Measurements from ENCODE around the gene ZBTB46. TPM values are rescaled to one million over a fixed set of nuclear protein-coding genes. Genes with fewer than 3 reads are reported as not detected.

Gene ZBTB46
- total RNA-seq, 2 donors from 2014 or later, result 0.39 to 1.2 TPM

DNA sequence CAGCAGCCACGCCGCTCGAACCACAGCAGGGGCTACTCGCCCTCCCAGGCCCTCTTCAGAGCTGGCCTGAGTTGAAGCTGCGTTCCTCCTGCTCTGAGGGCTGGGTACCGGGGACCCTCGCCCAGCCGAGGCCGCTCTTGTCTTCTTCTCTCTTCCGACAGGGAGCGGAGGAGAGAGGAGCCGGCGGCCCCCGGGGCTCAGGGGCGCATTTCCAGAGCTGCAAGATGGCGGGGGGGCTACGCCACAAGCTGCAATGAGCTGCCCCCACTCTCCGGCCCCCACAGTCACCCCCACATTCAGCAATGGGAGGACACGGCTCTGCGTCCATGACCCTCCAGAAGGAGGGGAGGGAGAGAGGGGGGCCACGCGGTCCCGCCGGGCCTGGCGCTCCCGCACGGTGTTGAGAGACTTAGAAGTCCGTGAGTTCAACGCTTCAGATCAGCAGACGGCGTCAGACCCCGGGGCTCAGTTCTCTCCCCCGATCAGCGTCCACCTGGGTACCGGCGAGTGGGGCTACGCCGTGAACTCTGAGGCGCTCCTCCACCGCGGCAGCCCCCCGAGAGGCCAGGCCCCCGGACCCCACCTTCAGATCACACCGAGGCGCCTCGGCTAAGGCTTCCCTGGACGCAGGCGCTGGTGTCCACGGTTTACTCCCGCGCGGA is 59.9 kb downstream of the ZBTB46 start:
- Mint-ChIP-seq H3K27ac (no peak overlapping the region), H3K36me3 (no peaks in the 10 kb centered on the region), H3K9me3 (no peaks in the 10 kb centered on the region)
- DNase-seq (ENCODE audit: low spot score in 2 of 2) (no peak), ATAC-seq (no peak)

DNA sequence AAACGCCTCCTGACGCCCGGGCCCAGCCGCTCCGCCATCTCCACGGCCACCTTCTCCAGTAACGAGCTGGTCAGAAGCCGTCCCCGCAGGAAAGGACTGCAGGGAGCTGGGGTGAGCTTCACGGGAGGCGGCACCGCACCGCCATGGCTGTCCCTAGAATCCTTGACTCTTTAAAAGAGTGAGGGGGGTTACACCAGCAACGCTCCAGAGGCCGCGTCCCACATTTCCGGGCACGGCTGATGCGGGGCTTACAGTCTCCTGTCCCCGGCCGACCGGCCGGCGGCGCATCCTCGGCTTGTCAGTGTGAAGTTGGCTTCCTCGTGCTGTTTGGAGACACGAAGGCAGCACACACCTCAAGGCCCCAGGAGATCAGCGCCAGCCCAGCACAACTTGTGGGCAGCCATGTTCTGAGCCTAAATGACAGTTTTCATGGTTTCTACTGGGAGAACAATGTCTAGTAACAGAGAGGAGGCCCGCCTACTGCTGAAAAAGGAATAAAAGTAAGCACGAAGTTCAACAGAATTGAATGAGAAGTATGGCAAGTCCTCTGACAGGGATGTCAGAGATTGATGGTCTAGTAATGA is 61.1 kb downstream of the ZBTB46 start:
- no peak for DNase-seq (ENCODE audit: low spot score in 2 of 2)
- Mint-ChIP-seq H3K27ac (no peak overlapping the region), H3K36me3 (no peaks in the 10 kb centered on the region), H3K9me3 (no peaks in the 10 kb centered on the region)
- no peak for ATAC-seq

DNA sequence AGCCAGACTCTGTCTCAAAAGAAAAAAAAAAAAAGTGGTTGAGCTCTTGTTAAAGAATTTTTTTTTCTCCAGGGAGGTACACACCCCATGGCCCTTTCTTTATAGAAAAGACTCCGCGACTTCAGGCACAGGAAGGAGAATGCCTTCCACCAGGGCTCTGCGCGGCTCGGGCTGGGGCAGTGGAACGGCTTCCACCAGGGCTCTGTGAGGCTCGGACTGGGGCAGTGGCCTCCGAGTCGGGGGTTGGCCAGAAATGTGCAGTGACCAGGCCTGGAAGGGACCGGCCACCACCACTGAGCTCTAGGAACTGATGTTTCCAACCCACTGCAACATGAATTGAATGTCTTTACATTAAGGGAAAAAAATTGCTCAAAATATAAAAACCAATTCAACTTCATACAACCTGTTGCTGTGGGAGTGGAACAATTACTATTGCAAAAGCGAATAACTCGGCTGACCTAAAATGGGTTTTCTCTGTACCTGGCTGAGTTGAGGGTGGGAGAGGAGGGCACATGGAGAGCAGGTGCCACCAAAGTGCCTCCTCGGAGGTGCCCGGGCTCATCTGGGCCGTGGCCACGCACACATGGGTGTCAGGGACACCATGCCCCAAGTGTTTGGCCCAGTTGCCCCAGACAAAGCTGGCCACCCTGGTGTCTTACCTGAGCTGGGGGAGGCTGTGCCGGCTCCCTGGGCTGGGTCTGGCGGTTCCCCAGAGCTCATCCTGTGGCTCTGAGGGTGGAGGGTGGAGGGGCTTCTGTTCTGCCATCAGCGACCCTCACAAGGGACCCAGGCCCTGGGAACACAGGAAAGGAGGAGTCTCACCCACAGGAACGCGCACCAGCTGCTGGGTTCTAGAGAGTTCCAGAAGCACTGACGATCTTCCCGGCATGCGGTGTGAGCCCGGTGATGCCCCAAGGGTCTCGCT is 62.2 kb downstream of the ZBTB46 start:
- ATAC-seq (no peak), DNase-seq (ENCODE audit: low spot score in 2 of 2) (no peak)
- H3K27ac Mint-ChIP-seq, result no peak overlapping the region
- H3K9me3 Mint-ChIP-seq, result no peaks in the 10 kb centered on the region
- H3K36me3 Mint-ChIP-seq, result no peaks in the 10 kb centered on the region

DNA sequence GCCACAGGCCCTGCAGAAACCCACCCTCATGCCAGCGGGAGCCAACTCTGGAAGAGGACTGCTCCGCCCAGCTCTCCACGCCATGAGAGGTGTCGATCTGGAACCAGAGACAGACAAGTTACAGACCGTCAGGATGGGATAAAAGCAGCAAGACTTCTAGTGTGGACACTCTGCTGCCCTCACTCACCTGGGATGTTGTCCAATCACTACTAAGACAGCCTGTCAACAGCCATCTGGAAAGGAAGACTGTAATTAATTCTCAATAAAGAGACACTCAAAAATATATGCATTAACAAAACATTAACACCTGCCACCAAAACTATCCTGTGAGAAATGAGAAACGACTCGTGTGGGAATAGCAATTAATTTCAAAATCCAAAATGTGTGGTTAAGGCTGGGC is 63.2 kb downstream of the ZBTB46 start:
- no peaks in the 10 kb centered on the region for H3K36me3 Mint-ChIP-seq
- no peaks in the 10 kb centered on the region for H3K9me3 Mint-ChIP-seq
- no peak for ATAC-seq
- no peak overlapping the region for H3K27ac Mint-ChIP-seq
- no peak for DNase-seq (ENCODE audit: low spot score in 2 of 2)

DNA sequence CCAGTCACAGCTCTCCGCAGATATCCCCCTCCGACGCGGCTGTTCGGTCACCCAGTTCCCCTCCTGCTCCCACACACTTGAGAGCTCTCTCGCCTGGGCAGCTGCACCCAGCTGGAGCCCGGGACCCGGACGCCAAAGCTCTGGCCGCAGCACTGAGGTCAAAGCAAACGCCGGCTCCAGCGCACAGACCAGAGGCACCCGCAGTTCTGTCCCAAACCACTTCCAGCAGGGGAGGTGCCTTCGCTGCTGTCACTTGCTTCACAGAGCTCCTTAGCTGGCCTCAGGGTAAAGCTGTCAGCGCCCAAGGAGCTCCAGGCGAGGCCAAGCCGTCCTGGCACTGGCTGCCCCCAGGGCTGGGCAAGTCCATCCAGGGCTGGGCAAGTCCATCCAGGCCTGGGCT is 63.6 kb downstream of the ZBTB46 start:
- H3K9me3 Mint-ChIP-seq, result no peaks in the 10 kb centered on the region
- ATAC-seq (no peak), DNase-seq (ENCODE audit: low spot score in 2 of 2) (no peak)
- no peak overlapping the region for H3K27ac Mint-ChIP-seq
- no peaks in the 10 kb centered on the region for H3K36me3 Mint-ChIP-seq

DNA sequence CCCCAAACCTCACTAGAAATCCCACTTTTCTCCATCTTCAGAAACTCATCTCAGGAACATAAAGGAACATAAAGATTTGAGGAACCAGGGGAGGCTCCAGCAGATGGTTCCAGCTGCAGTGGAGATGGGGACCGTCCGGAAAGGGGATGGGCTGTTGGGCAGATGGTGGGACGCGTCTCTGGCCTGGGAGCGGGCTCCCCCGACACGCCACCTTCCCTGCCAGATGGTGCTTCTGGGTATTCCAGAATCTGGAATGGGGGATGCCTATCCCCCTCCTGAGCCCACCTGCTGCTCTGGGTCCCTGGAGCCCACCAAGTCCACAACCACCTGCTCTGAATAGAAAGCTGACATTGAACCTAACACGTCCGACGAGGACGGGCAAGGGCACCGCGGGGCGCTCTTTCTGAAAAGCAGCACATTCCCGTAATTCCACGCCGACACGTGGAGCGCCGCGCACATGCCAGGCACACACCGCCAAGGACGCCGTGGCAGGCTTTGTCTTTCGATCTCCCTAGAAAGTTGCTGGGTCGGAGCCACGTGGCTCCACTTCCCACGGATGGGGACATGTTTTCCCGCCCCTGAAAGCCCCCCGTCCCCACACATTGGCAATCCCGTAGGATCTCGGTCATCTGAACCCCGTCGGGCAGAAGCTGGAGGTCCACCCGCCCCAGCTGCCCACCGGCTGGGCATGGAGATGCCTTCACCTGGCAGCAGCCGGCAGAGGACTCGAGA is 64.2 kb downstream of the ZBTB46 start:
- DNase-seq (ENCODE audit: low spot score in 2 of 2) (no peak), ATAC-seq (no peak)
- Mint-ChIP-seq H3K27ac (no peak overlapping the region), H3K36me3 (no peaks in the 10 kb centered on the region), H3K9me3 (no peaks in the 10 kb centered on the region)

DNA sequence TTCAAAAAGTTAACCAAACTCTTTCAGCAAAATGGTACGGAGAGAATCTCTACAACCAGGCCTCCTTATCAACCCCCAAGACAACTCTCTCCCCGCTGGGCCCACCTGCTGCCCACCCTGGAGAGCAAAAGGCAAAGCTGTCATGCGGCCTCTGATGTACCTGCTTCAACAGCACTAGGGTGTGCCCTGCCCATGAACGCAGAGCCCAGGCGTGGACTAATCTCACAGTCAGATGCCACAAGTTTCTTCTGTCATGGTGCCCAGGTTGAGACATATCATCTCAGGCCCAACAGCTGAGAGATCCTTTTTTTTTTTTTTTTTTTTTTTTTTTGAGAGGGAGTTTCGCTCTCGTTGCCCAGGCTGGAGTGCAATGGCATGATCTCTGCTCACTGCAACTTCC is 65.2 kb downstream of the ZBTB46 start:
- H3K9me3 Mint-ChIP-seq, result no peaks in the 10 kb centered on the region
- ATAC-seq, result no peak
- no peak for DNase-seq (ENCODE audit: low spot score in 2 of 2)
- no peak overlapping the region for H3K27ac Mint-ChIP-seq
- H3K36me3 Mint-ChIP-seq, result no peaks in the 10 kb centered on the region

DNA sequence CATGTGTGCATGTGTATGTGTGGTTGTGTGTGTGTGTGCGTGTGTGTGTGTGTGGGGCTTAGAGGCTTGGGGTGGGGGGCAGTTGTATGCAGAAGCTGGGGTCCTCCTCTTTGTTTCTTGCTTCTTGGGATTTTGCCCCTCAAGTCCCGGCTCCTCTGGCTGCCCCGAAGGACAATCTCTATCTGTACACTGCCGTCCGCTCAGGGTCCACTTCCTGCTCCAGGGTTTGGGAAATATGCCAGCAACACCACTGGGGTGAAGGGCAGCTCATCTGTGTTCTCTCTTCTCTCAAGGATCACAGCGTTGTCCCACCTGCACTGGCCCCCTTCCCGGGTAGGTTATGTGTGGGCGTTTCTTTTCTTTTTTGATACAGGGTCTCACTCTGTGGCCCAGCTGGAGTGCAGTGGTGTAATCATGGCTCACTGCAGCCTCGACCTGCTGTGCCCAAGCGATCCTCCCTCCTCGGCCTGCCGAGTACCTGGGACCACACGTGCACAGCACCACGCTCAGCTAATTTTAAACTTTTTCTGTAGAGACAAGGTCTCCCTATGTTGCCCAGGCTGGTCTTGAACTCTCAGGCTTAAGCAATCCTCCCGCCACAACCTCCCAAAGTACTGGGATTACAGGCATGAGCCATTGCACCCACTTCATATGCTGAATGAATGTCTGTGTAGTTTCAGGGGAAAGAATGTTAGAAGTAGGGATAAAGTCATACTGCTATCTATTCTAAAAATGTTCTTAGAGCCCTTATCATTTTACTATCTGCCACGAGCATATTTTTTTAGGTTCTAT is 65.8 kb downstream of the ZBTB46 start:
- Mint-ChIP-seq H3K27ac (peak overlapping the region in 1 of 2 donors; percentile 17), H3K36me3 (no peaks in the 10 kb centered on the region), H3K9me3 (no peaks in the 10 kb centered on the region)
- DNase-seq (ENCODE audit: low spot score in 2 of 2) (no peak), ATAC-seq (no peak)

DNA sequence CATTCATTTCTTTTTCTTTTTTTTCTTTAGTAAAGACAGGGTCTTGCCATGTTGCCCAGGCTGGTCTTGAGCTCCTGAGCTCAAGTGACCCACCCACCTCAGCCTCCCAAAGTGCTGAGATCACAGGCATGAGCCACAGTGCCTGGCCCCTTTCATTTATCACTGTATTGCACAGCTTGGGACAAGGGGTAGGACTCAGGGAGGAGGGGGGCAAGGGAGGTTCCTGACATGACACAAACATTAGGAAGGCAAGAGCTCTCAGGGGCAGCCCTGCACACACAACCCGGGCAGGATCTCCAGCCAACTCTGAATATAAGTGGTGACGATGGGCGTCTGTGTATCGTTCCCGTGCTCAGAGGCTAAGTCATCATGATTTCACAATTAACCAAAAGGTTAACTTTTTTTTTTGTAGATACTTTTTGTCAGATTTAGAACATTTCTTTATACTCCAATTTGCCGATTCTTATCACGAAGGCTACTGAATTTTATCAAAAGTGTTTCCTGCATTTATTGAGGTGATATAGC is 71.6 kb downstream of the ZBTB46 start:
- H3K36me3 Mint-ChIP-seq, result no peaks in the 10 kb centered on the region
- ATAC-seq, result no peak
- H3K27ac Mint-ChIP-seq, result no peak overlapping the region
- no peaks in the 10 kb centered on the region for H3K9me3 Mint-ChIP-seq
- DNase-seq (ENCODE audit: low spot score in 2 of 2), result no peak

DNA sequence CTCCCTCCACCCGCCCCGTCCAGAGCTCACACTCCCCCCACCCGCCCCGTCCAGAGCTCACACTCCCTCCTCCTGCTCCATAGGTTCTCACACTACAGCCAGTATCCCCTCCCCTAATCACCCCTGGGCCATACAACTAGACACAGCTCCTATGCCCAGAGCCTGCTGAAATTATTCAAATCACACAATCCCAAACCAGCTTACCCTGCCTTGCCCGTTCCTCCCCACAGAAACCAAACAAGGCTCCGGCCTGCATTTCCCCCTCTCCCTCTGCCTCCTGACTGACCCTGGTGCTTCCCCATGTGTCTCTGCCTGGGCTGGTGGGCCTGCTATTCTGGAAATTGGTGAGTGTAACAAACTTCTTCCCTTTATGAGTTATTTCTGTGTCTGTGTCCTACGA is 72.9 kb downstream of the ZBTB46 start:
- Mint-ChIP-seq H3K9me3 (no peaks in the 10 kb centered on the region), H3K27ac (peak overlapping the region in 1 of 2 donors; percentile 61), H3K36me3 (no peaks in the 10 kb centered on the region)
- ATAC-seq (no peak), DNase-seq (ENCODE audit: low spot score in 2 of 2) (no peak)

DNA sequence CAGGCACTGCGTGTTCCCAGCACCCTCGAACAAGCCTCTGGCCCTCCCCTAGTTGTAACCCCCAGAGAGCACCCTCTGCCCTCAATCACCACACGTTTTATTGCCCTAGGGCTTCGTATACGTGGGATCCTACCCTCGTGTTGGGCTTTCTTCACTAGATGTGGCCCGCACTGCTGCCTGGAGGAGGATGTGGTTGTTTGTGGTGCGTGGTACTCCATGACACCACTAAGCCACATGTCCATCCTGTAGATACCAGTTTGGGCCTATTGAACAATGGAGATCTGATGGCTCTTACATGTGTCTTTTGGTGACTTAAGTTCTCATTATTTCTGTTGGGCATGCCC is 74.4 kb downstream of the ZBTB46 start:
- DNase-seq (ENCODE audit: low spot score in 2 of 2), result no peak
- ATAC-seq, result peak in 1 of 2 donors; percentile 37

DNA sequence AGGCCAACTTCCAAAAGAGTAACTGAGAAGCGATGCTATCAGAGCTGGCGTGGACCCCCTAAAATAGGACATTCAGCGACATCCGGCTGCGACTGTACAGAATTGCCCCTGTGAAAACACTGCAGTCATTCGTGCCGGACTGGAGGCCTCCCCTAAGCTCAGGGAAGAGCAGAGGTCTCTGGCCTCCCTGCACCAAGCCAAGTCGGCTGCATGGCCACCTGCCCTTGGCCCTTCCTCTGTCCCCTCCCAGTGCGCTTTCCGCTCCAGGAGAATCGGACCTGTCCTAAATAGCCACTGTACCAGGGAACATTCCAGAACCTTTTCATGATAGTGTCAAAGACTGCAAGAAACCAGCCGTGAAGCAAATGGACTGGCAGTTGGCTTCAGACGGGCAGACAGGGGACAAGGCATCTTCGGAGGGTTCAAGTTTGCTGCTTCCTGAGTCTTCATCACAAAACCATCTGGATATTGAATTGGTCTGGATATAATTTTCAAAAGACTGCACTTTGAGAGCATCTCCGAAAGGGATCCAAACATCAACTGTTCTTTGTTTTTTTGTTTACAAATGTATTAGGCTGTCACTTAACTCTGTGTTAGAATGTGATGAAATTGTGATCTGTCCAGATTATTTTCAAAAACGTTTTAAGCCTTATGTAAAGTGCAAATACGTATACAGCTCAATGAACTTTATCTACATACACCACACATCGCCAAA is 75.0 kb downstream of the ZBTB46 start:
- Mint-ChIP-seq H3K27ac (no peak overlapping the region), H3K36me3 (no peaks in the 10 kb centered on the region), H3K9me3 (no peaks in the 10 kb centered on the region)
- DNase-seq (ENCODE audit: low spot score in 2 of 2) (no peak), ATAC-seq (no peak)

More for the DNA sequence above, 74.4 kb downstream of the ZBTB46 start:
- peak overlapping the region in 1 of 2 donors; percentile 10 for H3K27ac Mint-ChIP-seq
- no peaks in the 10 kb centered on the region for H3K36me3 Mint-ChIP-seq
- no peaks in the 10 kb centered on the region for H3K9me3 Mint-ChIP-seq

DNA sequence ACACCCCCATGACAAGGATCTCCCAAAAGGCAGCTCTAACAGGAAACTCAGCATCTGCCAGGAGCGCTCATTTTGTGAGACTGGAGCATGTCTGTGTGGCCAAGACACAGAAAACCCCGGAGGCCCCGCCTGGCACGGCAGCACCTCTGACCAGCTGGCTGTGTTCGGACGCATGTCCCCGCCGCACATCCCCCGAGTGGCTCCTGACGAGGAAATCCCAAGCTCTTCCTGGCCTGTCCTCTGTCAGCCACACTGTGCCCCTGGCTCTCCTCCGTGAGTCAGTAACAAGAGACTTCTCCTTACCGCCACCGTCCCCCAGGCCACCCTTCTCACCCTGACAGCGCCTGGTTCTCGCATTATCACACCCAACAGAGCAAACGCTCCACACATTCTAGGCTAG is 77.1 kb downstream of the ZBTB46 start:
- ATAC-seq, result no peak
- H3K9me3 Mint-ChIP-seq, result no peaks in the 10 kb centered on the region
- no peaks in the 10 kb centered on the region for H3K36me3 Mint-ChIP-seq
- DNase-seq (ENCODE audit: low spot score in 2 of 2), result no peak
- H3K27ac Mint-ChIP-seq, result no peak overlapping the region

DNA sequence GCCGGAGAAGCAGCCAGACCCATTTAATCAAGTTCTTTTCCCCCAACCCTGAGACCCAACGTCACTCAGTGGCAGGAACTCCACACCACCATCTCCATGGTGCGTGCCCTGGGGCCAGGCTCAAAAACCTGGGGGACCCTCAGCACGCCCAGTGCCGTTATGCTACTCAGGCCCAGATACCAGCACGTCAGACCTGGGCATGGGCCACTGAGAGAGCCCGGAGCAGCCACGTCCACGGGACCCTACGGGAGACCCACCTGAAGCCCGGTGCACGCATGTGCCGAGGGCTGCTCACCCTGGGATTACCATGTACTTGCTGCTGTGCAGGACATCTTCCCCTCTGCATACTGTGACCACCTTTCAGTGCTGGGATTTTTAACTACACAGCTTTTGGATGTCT is 77.7 kb downstream of the ZBTB46 start:
- ATAC-seq (no peak), DNase-seq (ENCODE audit: low spot score in 2 of 2) (no peak)
- Mint-ChIP-seq H3K9me3 (no peaks in the 10 kb centered on the region), H3K36me3 (no peaks in the 10 kb centered on the region), H3K27ac (no peak overlapping the region)

DNA sequence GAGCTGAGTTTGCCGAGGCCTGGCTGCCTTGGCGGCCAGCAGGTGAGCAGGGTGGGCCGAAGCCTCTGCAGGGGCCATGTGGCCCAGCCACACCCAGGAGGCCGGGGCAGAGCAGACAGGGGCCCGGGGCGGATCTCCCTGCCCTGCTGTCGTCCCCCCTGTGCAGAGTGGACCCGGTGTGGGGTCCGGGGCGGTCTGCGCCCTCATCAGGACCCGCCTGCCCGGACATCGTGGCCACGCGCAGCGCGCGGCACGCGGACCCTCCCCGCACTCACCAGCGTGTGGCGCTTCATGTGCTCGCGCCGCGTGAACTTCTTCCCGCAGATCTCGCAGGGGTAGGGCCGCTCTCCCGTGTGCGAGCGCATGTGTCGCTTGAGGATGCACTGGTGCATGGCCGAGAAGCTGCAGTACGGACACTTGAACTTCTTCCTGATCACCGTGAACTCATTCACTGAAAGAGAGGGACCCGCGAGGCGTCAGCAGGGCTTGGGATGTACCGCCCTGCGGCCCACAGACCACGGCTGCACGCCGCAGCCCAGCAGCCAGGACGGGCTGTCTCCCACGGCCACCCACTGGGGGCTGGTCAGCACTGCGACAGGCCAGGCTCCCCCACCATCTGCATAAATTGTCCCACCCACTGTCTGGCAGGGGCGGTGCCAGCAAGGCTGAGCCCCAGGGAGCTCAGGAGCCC is 78.5 kb downstream of the ZBTB46 start:
- no peak for ATAC-seq
- Mint-ChIP-seq H3K9me3 (no peaks in the 10 kb centered on the region), H3K36me3 (no peaks in the 10 kb centered on the region), H3K27ac (no peak overlapping the region)
- no peak for DNase-seq (ENCODE audit: low spot score in 2 of 2)
